ENCODE measurements around the gene ASAP3.

DNA sequence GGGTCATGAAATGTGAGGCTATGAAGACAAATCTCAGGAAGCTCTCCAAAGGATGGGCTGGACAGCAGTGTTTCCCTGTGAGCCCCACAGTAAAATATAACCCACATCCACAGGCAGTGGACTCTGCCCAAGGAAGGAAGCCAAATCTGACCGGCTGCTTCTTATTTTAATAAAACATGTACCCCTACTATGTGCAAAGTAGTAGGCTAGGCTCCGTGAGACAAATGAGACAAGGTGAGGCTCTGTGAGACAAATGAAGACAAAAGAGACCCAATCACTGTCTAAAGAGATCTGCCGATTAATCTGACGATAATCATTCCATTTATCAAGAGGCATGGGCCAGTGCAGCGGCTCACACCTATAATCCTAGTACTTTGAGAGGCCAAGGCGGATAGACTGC is 2.1 kb downstream of the ASAP3 start:
- TF ChIP-seq, protein P1, sequence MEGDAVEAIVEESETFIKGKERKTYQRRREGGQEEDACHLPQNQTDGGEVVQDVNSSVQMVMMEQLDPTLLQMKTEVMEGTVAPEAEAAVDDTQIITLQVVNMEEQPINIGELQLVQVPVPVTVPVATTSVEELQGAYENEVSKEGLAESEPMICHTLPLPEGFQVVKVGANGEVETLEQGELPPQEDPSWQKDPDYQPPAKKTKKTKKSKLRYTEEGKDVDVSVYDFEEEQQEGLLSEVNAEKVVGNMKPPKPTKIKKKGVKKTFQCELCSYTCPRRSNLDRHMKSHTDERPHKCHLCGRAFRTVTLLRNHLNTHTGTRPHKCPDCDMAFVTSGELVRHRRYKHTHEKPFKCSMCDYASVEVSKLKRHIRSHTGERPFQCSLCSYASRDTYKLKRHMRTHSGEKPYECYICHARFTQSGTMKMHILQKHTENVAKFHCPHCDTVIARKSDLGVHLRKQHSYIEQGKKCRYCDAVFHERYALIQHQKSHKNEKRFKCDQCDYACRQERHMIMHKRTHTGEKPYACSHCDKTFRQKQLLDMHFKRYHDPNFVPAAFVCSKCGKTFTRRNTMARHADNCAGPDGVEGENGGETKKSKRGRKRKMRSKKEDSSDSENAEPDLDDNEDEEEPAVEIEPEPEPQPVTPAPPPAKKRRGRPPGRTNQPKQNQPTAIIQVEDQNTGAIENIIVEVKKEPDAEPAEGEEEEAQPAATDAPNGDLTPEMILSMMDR (IDR thresholded peaks at IDR 0.05) = no peak
- no peak for TF ChIP-seq POLR2A (IDR thresholded peaks at IDR 0.05)

Data from thyroid gland (tissue), 4 donors.